ENCODE measurements around the gene OR8K1. TPM values are rescaled to one million over a fixed set of nuclear protein-coding genes. Genes with fewer than 3 reads are reported as not detected.

The OR8K1 gene
- total RNA-seq, 1 donor from 2014 or later: not detected

GRCh38 chr11:56394381-56394780, 48.5 kb downstream of the OR8K1 start:
- Histone ChIP-seq H3K9ac (ENCODE audit: low read depth in 1 of 3, low read length in 3 of 3) (no peak overlapping the region), H3K4me1 (ENCODE audit: control insufficient read depth in 3 of 3, insufficient read depth in 3 of 3, low read length in 3 of 3) (no peaks in the 10 kb centered on the region), H3K36me3 (ENCODE audit: control insufficient read depth in 3 of 3, insufficient read depth in 3 of 3, low read length in 3 of 3) (no peaks in the 10 kb centered on the region), H3K4me3 (ENCODE audit: low read length in 3 of 3) (no peak overlapping the region), H3K27me3 (ENCODE audit: control insufficient read depth in 3 of 3, insufficient read depth in 3 of 3, low read length in 3 of 3) (no peaks in the 10 kb centered on the region), H3K9me3 (ENCODE audit: control insufficient read depth in 3 of 3, low read length in 3 of 3) (no peaks in the 10 kb centered on the region), H3K27ac (ENCODE audit: low read depth, low read length) (no peak overlapping the region)

GRCh38 chr11:56396047-56396446, 50.2 kb downstream of the OR8K1 start:
- H3K9me3 ChIP-seq (ENCODE audit: control insufficient read depth in 3 of 3, low read length in 3 of 3): no peaks in the 10 kb centered on the region
- H3K27me3 ChIP-seq (ENCODE audit: control insufficient read depth in 3 of 3, insufficient read depth in 3 of 3, low read length in 3 of 3): no peaks in the 10 kb centered on the region
- no peak overlapping the region for H3K9ac ChIP-seq (ENCODE audit: low read depth in 1 of 3, low read length in 3 of 3)
- no peaks in the 10 kb centered on the region for H3K36me3 ChIP-seq (ENCODE audit: control insufficient read depth in 3 of 3, insufficient read depth in 3 of 3, low read length in 3 of 3)
- H3K4me3 ChIP-seq (ENCODE audit: low read length in 3 of 3): no peak overlapping the region
- no peak overlapping the region for H3K27ac ChIP-seq (ENCODE audit: low read depth, low read length)
- H3K4me1 ChIP-seq (ENCODE audit: control insufficient read depth in 3 of 3, insufficient read depth in 3 of 3, low read length in 3 of 3): no peaks in the 10 kb centered on the region

Other genes with a start within 250 kb of the OR8K1 start
- gene OR8H2, start 242.4 kb upstream of the OR8K1 start, total RNA-seq: not detected
- gene OR8H3, start 223.7 kb upstream of the OR8K1 start, total RNA-seq: not detected
- gene OR8J3, start 205.8 kb upstream of the OR8K1 start, total RNA-seq: not detected
- not detected for gene OR8K5, start 185.7 kb upstream of the OR8K1 start, total RNA-seq
- not detected for gene OR5J2, start 169.4 kb upstream of the OR8K1 start, total RNA-seq
- not detected for gene OR5T2, start 111.8 kb upstream of the OR8K1 start, total RNA-seq
- gene OR5T3, start 93.8 kb upstream of the OR8K1 start, total RNA-seq: not detected
- not detected for gene OR5T1, start 71.9 kb upstream of the OR8K1 start, total RNA-seq
- not detected for gene OR8H1, start 53.8 kb upstream of the OR8K1 start, total RNA-seq
- gene OR8K3, start 30.9 kb upstream of the OR8K1 start, total RNA-seq: not detected
- gene OR8J1, start 8.3 kb downstream of the OR8K1 start, total RNA-seq: not detected
- not detected for gene OR8U1, start 29.6 kb downstream of the OR8K1 start, total RNA-seq
- not detected for gene OR5AL1, start 66.7 kb downstream of the OR8K1 start, total RNA-seq
- not detected for gene OR5M3, start 127.3 kb downstream of the OR8K1 start, total RNA-seq
- not detected for gene OR5M8, start 145.3 kb downstream of the OR8K1 start, total RNA-seq
- gene OR5M11, start 197.2 kb downstream of the OR8K1 start, total RNA-seq: not detected
- gene OR5M10, start 231.7 kb downstream of the OR8K1 start, total RNA-seq: not detected